ENCODE data around the gene FGR.

- no peak for TF ChIP-seq CTCF (IDR thresholded peaks at IDR 0.05)
- TF ChIP-seq POLR2A (IDR thresholded peaks at IDR 0.05), result no peak
These were observed 50.5 kb downstream of the FGR start for GRCh38 chr1:27584453-27584852.

Measured in lower leg skin (tissue), 3 donors.